Liver (tissue), 9 donors: Measurements from ENCODE around the gene SEMA4D. TPM values are rescaled to one million over a fixed set of nuclear protein-coding genes. Genes with fewer than 3 reads are reported as not detected.

Experiments used
- DNase-seq: peaks from one replicate; pipeline ENCODE4 v3.0.0-alpha.2; 2017; ENCODE audit warnings: low spot score
- H3K27ac ChIP-seq, 2 donors: one replicate each; pipeline ENCODE4 v1.7.0; 2013; ENCODE audit warnings: inconsistent platforms in 2 of 2, low read length in 2 of 2, control low read depth in 1 of 2, low read depth in 1 of 2, mild to moderate bottlenecking in 1 of 2
- H3K27me3 ChIP-seq, 4 donors: one replicate each; pipeline versions ENCODE4 v1.6.1 to v1.7.0; 2013; ENCODE audit warnings: low read length in 3 of 4, inconsistent platforms in 1 of 4, mild to moderate bottlenecking in 1 of 4, moderate library complexity in 1 of 4; ENCODE audit not compliant: control insufficient read depth in 4 of 4, insufficient read depth in 4 of 4
- H3K36me3 ChIP-seq, 4 donors: one replicate each; pipeline versions ENCODE4 v1.6.1 to v1.7.0; 2013; ENCODE audit warnings: low read length in 3 of 4, mild to moderate bottlenecking in 3 of 4, low read depth in 1 of 4, moderate library complexity in 1 of 4; ENCODE audit not compliant: control insufficient read depth in 4 of 4, insufficient read depth in 3 of 4
- H3K4me1 ChIP-seq, 4 donors: one replicate each; pipeline versions ENCODE4 v1.6.1 to v1.7.0; 2013; ENCODE audit warnings: low read length in 3 of 4, mild to moderate bottlenecking in 3 of 4, moderate library complexity in 1 of 4; ENCODE audit not compliant: control insufficient read depth in 4 of 4, insufficient read depth in 4 of 4
- H3K4me3 ChIP-seq, 3 donors: one replicate each; pipeline versions ENCODE4 v1.6.1 to v1.7.0; 2013; ENCODE audit warnings: low read length in 3 of 3, control low read depth in 1 of 3, low read depth in 1 of 3, mild to moderate bottlenecking in 1 of 3
- H3K9ac ChIP-seq, 2 donors: one replicate each; pipeline ENCODE4 v1.7.0; 2013; ENCODE audit warnings: low read length in 2 of 2, mild to moderate bottlenecking in 2 of 2, moderate library complexity in 2 of 2, control low read depth in 1 of 2, low read depth in 1 of 2
- H3K9me3 ChIP-seq, 4 donors: one replicate each; pipeline versions ENCODE4 v1.6.1 to v1.7.0; 2013; ENCODE audit warnings: low read length in 3 of 4; ENCODE audit not compliant: control insufficient read depth in 4 of 4
- ATF3 ChIP-seq: IDR thresholded peaks from 2 replicates; pipeline ENCODE4 v1.6.1; 2016; ENCODE audit warnings: antibody characterized with exemption
- EGR1 ChIP-seq, 2 donors: IDR thresholded peaks; 2 replicates each; pipeline ENCODE4 v1.6.1; 2016 to 2018; ENCODE audit warnings: antibody characterized with exemption in 2 of 2, low read depth in 2 of 2
- FOXA1 ChIP-seq: IDR thresholded peaks from 2 replicates; pipeline ENCODE4 v1.6.1; 2016; ENCODE audit warnings: antibody characterized with exemption
- FOXA2 ChIP-seq: IDR thresholded peaks from 2 replicates; pipeline ENCODE4 v1.6.1; 2016; ENCODE audit warnings: antibody characterized with exemption
- GABPA ChIP-seq, 2 donors: IDR thresholded peaks in 1 of 2; conservative IDR thresholded peaks in 1 of 2; 2 replicates each; pipeline ENCODE4 v1.6.1; 2016; ENCODE audit warnings: antibody characterized with exemption in 2 of 2, mild to moderate bottlenecking in 1 of 2, moderate library complexity in 1 of 2
- HNF4A ChIP-seq, 2 donors: conservative IDR thresholded peaks; 2 replicates each; pipeline ENCODE4 v1.6.1; 2016; ENCODE audit warnings: antibody characterized with exemption in 2 of 2, mild to moderate bottlenecking in 2 of 2
- HNF4G ChIP-seq: IDR thresholded peaks from 2 replicates; pipeline ENCODE4 v1.6.1; 2016; ENCODE audit warnings: antibody characterized with exemption
- JUND ChIP-seq, 2 donors: IDR thresholded peaks; 2 replicates each; pipeline ENCODE4 v1.6.1; 2016; ENCODE audit warnings: antibody characterized with exemption in 2 of 2
- MAX ChIP-seq: IDR thresholded peaks from 2 replicates; pipeline ENCODE4 v1.6.1; 2016; ENCODE audit warnings: antibody characterized with exemption
- NR2F2 ChIP-seq: IDR thresholded peaks from 2 replicates; pipeline ENCODE4 v1.6.1; 2016; ENCODE audit warnings: antibody characterized with exemption
- RAD21 ChIP-seq, 2 donors: IDR thresholded peaks; 2 replicates each; pipeline ENCODE4 v1.6.1; 2016; ENCODE audit warnings: antibody characterized with exemption in 2 of 2, mild to moderate bottlenecking in 2 of 2
- RXRA ChIP-seq, 2 donors: IDR thresholded peaks; 2 replicates each; pipeline ENCODE4 v1.6.1; 2017 to 2018; ENCODE audit warnings: antibody characterized with exemption in 2 of 2, mild to moderate bottlenecking in 1 of 2
- SP1 ChIP-seq: IDR thresholded peaks from 2 replicates; pipeline ENCODE4 v1.6.1; 2018; ENCODE audit warnings: antibody characterized with exemption, mild to moderate bottlenecking
- TAF1 ChIP-seq: conservative IDR thresholded peaks from 2 replicates; pipeline ENCODE4 v1.6.1; 2016; ENCODE audit warnings: antibody characterized with exemption, mild to moderate bottlenecking
- YY1 ChIP-seq: IDR thresholded peaks from 2 replicates; pipeline ENCODE4 v1.6.1; 2016; ENCODE audit warnings: antibody characterized with exemption, mild to moderate bottlenecking
- ZBTB33 ChIP-seq: IDR thresholded peaks from 2 replicates; pipeline ENCODE4 v1.6.1; 2016; ENCODE audit warnings: antibody characterized with exemption
- WGBS: extraction: QIAGEN DNeasy Blood & Tissue Kit; methylation state at CpG from one replicate; pipeline ENCODE4 v1.1.7; 2013; 5-methylcytosine and 5-hydroxymethylcytosine counted together
- polyA plus RNA-seq, 2 donors: library from polyadenylated mRNA; stranded (reverse) in 1 of 2; unstranded in 1 of 2; fragments of 200-250 nt in 1 of 2; fragments of >200 nt in 1 of 2; fragmentation: Nextera tagmentation in 1 of 2; extraction: Ambion mirVana in 1 of 2; gene quantifications; one replicate each; pipeline versions ENCODE4 v1.2.1 to v1.2.3, GENCODE V29; 2013 to 2015
- total RNA-seq, 2 donors: library from RNA; depleted of rRNA; stranded (reverse); fragments of >200 nt; gene quantifications; one replicate each; pipeline ENCODE4 v1.2.3, GENCODE V29; 2014
- TF ChIP-seq, protein P1 (sequence below): fragments of 150-350 bp; IDR thresholded peaks from 2 replicates; pipeline ENCODE4 v1.5.1; 2017; ENCODE audit warnings: improper control_type of control experiment, low read depth, low read length; ENCODE audit not compliant: missing input control
- TF ChIP-seq, protein P2 (sequence below): IDR thresholded peaks from 2 replicates; pipeline ENCODE4 v1.6.1; 2016; ENCODE audit warnings: antibody characterized with exemption, mild to moderate bottlenecking
- donor health status: healthy.
- donor health status: healthy.
- donor health status: healthy.
- donor health status: healthy.
- donor health status: healthy.

Gene SEMA4D
- total and polyA plus RNA-seq, 4 donors = 1.4 to 12.0 (median 4.1) TPM

DNA sequence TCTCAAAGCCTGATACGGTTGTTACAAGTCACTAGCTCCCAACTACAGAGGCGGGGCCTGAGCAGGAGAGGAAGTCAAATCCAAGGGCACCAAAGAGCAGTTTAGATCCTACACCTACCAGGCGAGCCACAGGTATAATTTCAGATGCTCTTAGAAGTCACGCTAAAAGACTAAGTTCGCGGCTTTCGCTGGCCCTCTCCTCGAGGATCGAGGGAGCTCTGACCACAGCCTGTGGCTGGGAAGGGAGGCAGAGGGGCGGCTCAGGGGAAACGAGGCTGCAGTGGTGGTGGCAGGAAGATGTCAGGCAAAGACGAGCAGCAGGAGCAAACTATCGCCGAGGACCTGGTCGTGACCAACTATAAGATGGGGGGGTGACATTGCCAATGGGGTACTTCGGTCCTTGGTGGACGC lies 48.6 kb downstream of the SEMA4D start (continued):
- TF ChIP-seq, protein P1, sequence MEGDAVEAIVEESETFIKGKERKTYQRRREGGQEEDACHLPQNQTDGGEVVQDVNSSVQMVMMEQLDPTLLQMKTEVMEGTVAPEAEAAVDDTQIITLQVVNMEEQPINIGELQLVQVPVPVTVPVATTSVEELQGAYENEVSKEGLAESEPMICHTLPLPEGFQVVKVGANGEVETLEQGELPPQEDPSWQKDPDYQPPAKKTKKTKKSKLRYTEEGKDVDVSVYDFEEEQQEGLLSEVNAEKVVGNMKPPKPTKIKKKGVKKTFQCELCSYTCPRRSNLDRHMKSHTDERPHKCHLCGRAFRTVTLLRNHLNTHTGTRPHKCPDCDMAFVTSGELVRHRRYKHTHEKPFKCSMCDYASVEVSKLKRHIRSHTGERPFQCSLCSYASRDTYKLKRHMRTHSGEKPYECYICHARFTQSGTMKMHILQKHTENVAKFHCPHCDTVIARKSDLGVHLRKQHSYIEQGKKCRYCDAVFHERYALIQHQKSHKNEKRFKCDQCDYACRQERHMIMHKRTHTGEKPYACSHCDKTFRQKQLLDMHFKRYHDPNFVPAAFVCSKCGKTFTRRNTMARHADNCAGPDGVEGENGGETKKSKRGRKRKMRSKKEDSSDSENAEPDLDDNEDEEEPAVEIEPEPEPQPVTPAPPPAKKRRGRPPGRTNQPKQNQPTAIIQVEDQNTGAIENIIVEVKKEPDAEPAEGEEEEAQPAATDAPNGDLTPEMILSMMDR = no peak
- TF ChIP-seq HNF4G = no peak
- no peak for TF ChIP-seq JUND (IDR thresholded peaks at IDR 0.05)
- TF ChIP-seq RXRA (IDR thresholded peaks at IDR 0.05) = no peak

GRCh38 chr9:89448821-89449220 lies 49.1 kb downstream of the SEMA4D start:
- H3K9me3 ChIP-seq = no peaks in the 10 kb centered on the region
- no peak overlapping the region for H3K27ac ChIP-seq
- H3K27me3 ChIP-seq = no peaks in the 10 kb centered on the region
- WGBS = 88% methylated on average over 8 of the region's 8 CpGs
- TF ChIP-seq GABPA (IDR thresholded peaks at IDR 0.05 in 1 of 2, conservative IDR thresholded peaks at IDR 0.05 in 1 of 2) (no peak), HNF4G (no peak), ZBTB33 (no peak), YY1 (no peak), FOXA2 (no peak), JUND (IDR thresholded peaks at IDR 0.05) (no peak), FOXA1 (no peak), RXRA (IDR thresholded peaks at IDR 0.05) (no peak), ATF3 (no peak), RAD21 (IDR thresholded peaks at IDR 0.05) (no peak), EGR1 (IDR thresholded peaks at IDR 0.05; ENCODE audit: low read depth in 2 of 2) (no peak), HNF4A (conservative IDR thresholded peaks at IDR 0.05) (no peak), MAX (no peak), SP1 (no peak), NR2F2 (no peak), TAF1 (no peak)
- TF ChIP-seq, protein P2, sequence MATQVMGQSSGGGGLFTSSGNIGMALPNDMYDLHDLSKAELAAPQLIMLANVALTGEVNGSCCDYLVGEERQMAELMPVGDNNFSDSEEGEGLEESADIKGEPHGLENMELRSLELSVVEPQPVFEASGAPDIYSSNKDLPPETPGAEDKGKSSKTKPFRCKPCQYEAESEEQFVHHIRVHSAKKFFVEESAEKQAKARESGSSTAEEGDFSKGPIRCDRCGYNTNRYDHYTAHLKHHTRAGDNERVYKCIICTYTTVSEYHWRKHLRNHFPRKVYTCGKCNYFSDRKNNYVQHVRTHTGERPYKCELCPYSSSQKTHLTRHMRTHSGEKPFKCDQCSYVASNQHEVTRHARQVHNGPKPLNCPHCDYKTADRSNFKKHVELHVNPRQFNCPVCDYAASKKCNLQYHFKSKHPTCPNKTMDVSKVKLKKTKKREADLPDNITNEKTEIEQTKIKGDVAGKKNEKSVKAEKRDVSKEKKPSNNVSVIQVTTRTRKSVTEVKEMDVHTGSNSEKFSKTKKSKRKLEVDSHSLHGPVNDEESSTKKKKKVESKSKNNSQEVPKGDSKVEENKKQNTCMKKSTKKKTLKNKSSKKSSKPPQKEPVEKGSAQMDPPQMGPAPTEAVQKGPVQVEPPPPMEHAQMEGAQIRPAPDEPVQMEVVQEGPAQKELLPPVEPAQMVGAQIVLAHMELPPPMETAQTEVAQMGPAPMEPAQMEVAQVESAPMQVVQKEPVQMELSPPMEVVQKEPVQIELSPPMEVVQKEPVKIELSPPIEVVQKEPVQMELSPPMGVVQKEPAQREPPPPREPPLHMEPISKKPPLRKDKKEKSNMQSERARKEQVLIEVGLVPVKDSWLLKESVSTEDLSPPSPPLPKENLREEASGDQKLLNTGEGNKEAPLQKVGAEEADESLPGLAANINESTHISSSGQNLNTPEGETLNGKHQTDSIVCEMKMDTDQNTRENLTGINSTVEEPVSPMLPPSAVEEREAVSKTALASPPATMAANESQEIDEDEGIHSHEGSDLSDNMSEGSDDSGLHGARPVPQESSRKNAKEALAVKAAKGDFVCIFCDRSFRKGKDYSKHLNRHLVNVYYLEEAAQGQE = no peak
- TF ChIP-seq, protein P1 = no peak
- H3K9ac ChIP-seq = no peak overlapping the region
- H3K4me3 ChIP-seq = no peak overlapping the region
- no peaks in the 10 kb centered on the region for H3K36me3 ChIP-seq
- no peaks in the 10 kb centered on the region for H3K4me1 ChIP-seq
- no peak for DNase-seq
